Measurements from ENCODE around the gene DCAF11. TPM values are rescaled to one million over a fixed set of nuclear protein-coding genes. Genes with fewer than 3 reads are reported as not detected.

Gene DCAF11
- total RNA-seq, 1 experiment from 2014 or later = 52.7 TPM

GRCh38 chr14:24069411-24069735 is 45.2 kb upstream of the DCAF11 start:
- intact Hi-C loops (cut with micrococcal nuclease; ENCODE audit: unreplicated experiment) = no loop called here
- Histone ChIP-seq H3K9me3 (ENCODE audit: insufficient read depth, low read depth) (no peaks in the 10 kb centered on the region), H3K27me3 (ENCODE audit: insufficient read depth, low read depth) (peaks cover 13% of the 10 kb centered on the region), H3K79me2 (ENCODE audit: low read depth) (no peaks in the 10 kb centered on the region), H3K27ac (no peak overlapping the region), H4K20me1 (ENCODE audit: insufficient read depth) (no peaks in the 10 kb centered on the region), H3K4me3 (no peak overlapping the region), H2AFZ (no peak overlapping the region), H3F3A (ENCODE audit: insufficient read depth, low read depth) (no peaks in the 10 kb centered on the region), H3K9me2 (ENCODE audit: insufficient read depth) (no peaks in the 10 kb centered on the region), H3K4me2 (no peak overlapping the region), H3K4me1 (replicated peaks; ENCODE audit: insufficient read depth) (no peaks in the 10 kb centered on the region), H3K36me3 (ENCODE audit: low read depth) (no peaks in the 10 kb centered on the region)
- ChIA-PET CTCF (no interaction called here), POLR2A (ENCODE audit: unreplicated experiment) (interaction anchor here (0.6 to 0.7 kb wide), 2 partner anchors 541 to 864 kb away, joined by 4 to 6 read pairs; no protein-coding TSS in a partner anchor)
- no peak for DNase-seq
- TF ChIP-seq, protein P1, sequence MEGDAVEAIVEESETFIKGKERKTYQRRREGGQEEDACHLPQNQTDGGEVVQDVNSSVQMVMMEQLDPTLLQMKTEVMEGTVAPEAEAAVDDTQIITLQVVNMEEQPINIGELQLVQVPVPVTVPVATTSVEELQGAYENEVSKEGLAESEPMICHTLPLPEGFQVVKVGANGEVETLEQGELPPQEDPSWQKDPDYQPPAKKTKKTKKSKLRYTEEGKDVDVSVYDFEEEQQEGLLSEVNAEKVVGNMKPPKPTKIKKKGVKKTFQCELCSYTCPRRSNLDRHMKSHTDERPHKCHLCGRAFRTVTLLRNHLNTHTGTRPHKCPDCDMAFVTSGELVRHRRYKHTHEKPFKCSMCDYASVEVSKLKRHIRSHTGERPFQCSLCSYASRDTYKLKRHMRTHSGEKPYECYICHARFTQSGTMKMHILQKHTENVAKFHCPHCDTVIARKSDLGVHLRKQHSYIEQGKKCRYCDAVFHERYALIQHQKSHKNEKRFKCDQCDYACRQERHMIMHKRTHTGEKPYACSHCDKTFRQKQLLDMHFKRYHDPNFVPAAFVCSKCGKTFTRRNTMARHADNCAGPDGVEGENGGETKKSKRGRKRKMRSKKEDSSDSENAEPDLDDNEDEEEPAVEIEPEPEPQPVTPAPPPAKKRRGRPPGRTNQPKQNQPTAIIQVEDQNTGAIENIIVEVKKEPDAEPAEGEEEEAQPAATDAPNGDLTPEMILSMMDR (conservative IDR thresholded peaks at IDR 0.05) = no peak
- TF ChIP-seq EZH2 (IDR thresholded peaks at IDR 0.05; ENCODE audit: low read depth) = no peak
- no TSS peak for BruUV-seq (replicated peaks)

GRCh38 chr14:24070285-24071143 is 44.1 kb upstream of the DCAF11 start:
- H3K27me3 ChIP-seq (ENCODE audit: insufficient read depth, low read depth) = peaks cover 13% of the 10 kb centered on the region
- no peaks in the 10 kb centered on the region for H3F3A ChIP-seq (ENCODE audit: insufficient read depth, low read depth)
- intact Hi-C loops (cut with micrococcal nuclease; ENCODE audit: unreplicated experiment) = no loop called here
- POLR2A ChIA-PET (ENCODE audit: unreplicated experiment) = interaction anchor here (0.6 kb wide), 1 partner anchor 86 kb away, joined by 3 read pairs; no protein-coding TSS in a partner anchor
- H3K36me3 ChIP-seq (ENCODE audit: low read depth) = no peaks in the 10 kb centered on the region
- H3K4me1 ChIP-seq (replicated peaks; ENCODE audit: insufficient read depth) = no peaks in the 10 kb centered on the region
- no peaks in the 10 kb centered on the region for H3K9me3 ChIP-seq (ENCODE audit: insufficient read depth, low read depth)
- no peaks in the 10 kb centered on the region for H3K9me2 ChIP-seq (ENCODE audit: insufficient read depth)
- H3K4me3 ChIP-seq = no peak overlapping the region
- CTCF ChIA-PET = no interaction called here
- H2AFZ ChIP-seq = no peak overlapping the region
- H4K20me1 ChIP-seq (ENCODE audit: insufficient read depth) = no peaks in the 10 kb centered on the region
- TF ChIP-seq EZH2 (IDR thresholded peaks at IDR 0.05; ENCODE audit: low read depth) = no peak
- TF ChIP-seq, protein P1 (conservative IDR thresholded peaks at IDR 0.05) = no peak
- H3K27ac ChIP-seq = no peak overlapping the region
- no peaks in the 10 kb centered on the region for H3K79me2 ChIP-seq (ENCODE audit: low read depth)
- no peak overlapping the region for H3K4me2 ChIP-seq
- DNase-seq = no peak
- no TSS peak for BruUV-seq (replicated peaks)

GRCh38 chr14:24071144-24071697 is 43.4 kb upstream of the DCAF11 start, which contains the start of gene CPNE6:
Gene CPNE6, plus strand, starts transcription at chr14:24071562. Its CDS starts 1,375 bp downstream, at chr14:24072937.
- BruUV-seq (replicated peaks) = no TSS peak
- Histone ChIP-seq H3K4me3 (no peak within 1 kb of the TSS), H3K9me3 (ENCODE audit: insufficient read depth, low read depth) (no peaks in the 10 kb centered on the region), H3K79me2 (ENCODE audit: low read depth) (no peaks in the 10 kb centered on the region), H3K36me3 (ENCODE audit: low read depth) (no peaks in the 10 kb centered on the region), H3K27me3 (ENCODE audit: insufficient read depth, low read depth) (peaks cover 13% of the 10 kb centered on the region), H3F3A (ENCODE audit: insufficient read depth, low read depth) (no peaks in the 10 kb centered on the region), H4K20me1 (ENCODE audit: insufficient read depth) (no peaks in the 10 kb centered on the region), H3K27ac (no peak within 1 kb of the TSS), H2AFZ (no peak within 1 kb of the TSS), H3K4me2 (no peak within 1 kb of the TSS), H3K4me1 (replicated peaks; ENCODE audit: insufficient read depth) (no peaks in the 10 kb centered on the region), H3K9me2 (ENCODE audit: insufficient read depth) (no peaks in the 10 kb centered on the region)
- no peak for TF ChIP-seq EZH2 (IDR thresholded peaks at IDR 0.05; ENCODE audit: low read depth)
- TF ChIP-seq, protein P1 (conservative IDR thresholded peaks at IDR 0.05) = no peak
- DNase-seq = no peak
- POLR2A ChIA-PET (ENCODE audit: unreplicated experiment) = no interaction called here
- CTCF ChIA-PET = no interaction called here
- intact Hi-C loops (cut with micrococcal nuclease; ENCODE audit: unreplicated experiment) = no loop called here

Measured in PC-9 (cell line).